ENCODE measurements around the gene PFDN2.

GRCh38 chr1:161122967-161123366 lies 5.1 kb upstream of the PFDN2 start:
- TF ChIP-seq CTCF (conservative IDR thresholded peaks at IDR 0.05) (no peak), ZFX (IDR thresholded peaks at IDR 0.05) (no peak)

Measured in C4-2B (cell line).